Hematopoietic multipotent progenitor cell treated with erythropoietin and hydrocortisone succinate and interleukin-3 and kit ligand, for 17 days (in vitro differentiated cells): ENCODE data around the gene KAT8.
"Not testable (repeated sequence)": the region's sequence is repeated elsewhere in the genome, so short reads cannot be mapped to it uniquely, and the experiment has no call there.

ENCODE experiments used
- DNase-seq: peaks from one replicate; pipeline ENCODE4 v3.0.0-alpha.2; 2015; ENCODE audit warnings: low spot score

The KAT8 gene

DNA sequence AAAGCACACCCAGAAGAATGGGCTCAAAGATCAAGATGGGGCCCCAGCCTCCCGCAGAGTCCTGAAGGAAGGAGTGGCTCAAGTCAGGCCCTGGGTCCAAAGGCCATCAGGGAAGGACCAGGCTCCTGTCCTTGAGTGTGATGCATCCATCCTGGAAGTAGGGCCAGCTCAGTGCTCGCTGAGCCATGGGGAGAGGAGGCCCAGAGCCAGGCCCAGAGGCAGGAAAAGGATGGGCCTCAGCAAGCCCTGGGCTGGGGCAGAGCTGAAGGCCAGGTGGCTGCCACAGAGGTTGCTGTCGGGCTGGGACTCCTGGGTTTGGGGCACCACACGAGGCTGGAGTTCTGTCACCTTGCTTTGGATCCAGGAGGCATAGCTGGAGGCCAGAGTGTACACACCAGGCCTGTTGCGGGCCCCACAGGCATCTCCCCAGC is 14.4 kb downstream of the KAT8 start:
- no peak for DNase-seq

DNA sequence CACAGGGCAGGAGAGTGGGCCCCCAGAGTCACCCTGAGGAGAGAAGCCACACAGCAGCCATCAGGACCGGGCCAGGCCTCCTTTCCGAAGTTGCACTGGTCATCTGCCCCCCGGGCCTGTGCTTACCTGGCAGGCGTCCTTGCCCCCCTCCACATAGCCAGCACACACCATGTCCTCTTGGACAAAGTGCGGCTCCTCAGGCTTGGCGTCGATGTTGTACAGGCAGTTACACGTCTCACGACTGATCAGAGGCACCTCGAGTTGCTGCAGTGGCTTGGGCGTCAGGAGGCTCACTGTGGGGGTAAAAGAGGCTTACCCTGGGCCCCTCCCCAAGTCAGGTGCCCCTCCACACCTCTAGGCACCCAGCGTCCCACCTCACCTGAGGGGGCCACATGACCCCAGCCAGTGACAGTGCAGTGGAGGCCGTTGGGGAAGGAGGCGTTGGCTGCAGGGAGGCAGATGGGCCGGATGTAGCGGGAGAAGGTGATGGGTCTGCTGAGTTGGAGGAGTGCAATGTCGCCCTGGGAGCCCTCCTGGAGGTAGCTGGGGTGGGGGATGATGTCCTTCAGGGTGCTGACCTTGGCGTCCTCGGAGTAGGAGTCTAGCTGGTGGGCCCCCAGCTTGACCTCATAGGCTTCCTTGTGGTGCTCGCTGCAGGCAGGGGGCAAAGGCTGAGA is 15.0 kb downstream of the KAT8 start:
- no peak for DNase-seq

DNA sequence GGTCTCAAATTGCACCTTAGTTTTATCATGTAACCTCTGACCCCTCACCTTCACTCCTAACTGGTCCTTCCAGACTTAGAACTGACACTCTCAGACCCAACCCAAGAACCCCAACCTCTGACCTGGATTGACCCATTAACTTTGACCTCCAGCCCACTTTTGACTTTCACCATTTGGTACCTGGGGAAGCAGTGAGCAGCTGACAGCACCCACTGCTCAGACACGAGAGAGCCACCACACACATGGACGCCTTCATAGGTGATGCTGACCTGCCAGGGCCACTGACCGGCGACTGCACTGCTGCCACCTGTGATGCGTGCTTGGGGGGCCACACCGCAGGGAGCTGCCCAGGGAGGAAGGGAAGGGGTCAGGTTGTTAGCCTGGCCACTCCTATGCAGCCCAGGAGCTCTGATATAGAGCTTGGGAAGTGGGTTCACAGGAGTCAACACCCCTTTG is 15.6 kb downstream of the KAT8 start:
- DNase-seq: no peak

DNA sequence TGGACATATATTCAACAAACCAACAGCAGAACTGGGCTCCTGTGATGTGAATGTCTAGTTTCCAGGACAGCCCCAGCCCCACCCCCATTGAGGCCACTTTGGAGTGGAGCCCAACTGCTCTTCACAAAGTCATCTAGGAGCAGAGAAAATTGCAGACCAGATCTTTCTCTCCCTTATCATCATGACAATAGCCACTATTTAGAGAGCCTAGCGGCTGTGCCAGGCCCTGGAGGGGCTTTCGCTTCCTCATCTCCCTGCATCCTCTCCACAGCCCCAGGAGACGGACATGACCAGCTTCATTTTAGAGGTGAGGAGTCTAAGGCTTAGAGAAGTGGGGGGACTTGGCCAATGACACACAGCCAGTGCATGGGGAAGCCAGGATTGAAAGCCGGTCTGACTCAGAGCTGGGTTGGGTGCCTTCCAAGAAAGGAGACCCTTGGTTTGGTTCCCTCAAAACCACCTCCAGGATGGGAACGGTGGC is 16.7 kb downstream of the KAT8 start:
- no peak for DNase-seq

DNA sequence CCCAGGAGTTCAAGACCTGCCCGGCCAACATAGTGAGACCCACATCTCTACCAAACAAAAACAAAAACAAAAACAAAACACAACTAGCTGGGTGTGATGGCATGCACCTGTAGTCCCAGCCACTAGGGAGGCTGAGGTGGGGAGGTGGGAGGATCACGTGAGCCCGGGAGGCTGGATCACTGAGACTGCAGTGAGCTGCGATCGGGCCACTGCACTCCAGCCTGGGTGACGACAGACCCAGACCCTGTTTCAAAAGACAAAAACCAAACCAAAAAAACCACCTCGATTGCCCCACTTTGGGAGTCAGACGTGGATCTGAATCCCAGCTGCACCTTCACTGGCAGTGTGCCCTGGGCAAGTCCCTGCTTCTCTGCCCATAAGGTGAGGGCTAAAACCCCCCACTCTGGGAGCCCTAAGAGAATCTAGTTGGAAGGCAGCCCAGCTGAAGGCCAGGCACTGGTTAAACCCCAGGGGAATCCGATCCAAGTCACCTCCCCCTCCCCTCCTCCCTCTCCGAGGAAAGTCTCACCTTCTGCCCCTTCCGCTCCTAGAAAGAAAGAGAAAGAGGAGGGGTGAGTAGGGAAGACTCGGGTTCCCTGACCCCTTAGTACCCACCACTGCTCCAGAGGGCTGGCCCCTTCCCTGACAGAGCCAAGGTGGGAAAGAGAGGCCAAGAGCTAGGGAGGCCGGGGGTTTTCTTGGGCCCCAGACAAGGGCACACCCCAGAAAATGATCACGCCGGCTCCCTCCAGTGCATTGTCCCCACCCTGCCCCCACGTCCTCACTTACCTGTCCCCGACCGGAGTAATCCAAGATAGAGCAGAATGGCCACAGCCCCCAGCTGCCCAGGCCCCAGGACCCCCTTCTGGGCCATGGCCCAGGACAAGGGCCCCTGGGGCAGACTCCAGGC is 17.4 kb downstream of the KAT8 start:
- no peak for DNase-seq

DNA sequence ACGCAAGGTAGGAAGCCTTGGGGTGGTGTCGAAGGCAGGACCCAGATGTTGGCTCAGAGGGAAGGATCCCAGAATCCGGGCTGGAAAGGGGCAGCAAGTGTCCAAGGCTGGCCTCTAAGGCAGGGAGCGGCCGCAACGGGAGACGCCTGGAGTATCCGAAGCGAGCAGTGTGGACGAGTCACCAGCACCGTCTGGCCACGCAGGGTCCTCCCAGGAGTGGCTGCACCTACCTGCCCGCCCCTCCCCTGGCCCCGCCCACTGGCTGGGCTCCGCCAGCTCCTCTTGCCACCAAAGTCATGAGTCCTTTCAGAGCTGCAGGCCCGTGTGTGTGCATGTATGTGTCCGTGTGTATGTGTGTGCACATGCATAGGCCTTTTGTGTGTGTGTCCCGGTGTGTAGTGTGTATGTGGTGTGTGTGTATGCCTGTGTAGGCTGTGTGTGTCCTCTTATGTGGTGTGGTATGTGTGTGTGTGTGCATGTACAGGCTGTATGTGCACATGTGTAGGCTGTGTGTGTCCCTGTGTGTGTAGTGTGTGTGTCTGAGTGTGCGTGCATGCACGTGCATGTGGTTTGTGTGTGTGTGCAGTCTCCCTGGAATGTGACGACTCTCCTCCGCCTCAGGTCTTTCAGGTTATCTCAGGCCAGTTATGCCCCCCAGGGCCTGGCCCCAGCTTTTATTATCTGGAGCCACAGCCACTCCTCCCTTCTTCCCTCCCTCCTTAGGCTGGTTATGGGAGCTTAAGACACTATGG is 18.2 kb downstream of the KAT8 start, which contains the start of gene PRSS8:
PRSS8 (minus strand) TSS at position 193 of the 752 bp plus-strand sequence. CDS start 229 bp downstream, outside the sequence.
- DNase-seq: no peak

DNA sequence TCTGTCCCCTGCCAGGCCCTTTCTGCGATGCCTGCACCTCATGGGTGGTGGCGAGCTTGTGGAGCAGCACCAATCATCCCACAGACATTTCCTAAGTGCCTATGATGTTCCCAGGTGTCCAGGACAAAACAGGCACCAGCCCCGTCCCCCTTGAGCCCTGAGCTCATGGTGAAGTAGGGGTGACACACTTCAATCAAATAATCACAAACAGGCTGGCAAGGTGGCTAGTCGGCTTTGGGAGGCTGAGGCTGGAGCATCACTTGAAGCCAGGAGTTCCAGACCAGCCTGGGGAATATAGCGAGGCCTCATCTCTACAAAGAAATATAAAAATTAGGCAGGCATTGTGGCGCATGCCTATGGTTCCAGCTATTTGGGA is 18.8 kb downstream of the KAT8 start:
- DNase-seq: no peak

DNA sequence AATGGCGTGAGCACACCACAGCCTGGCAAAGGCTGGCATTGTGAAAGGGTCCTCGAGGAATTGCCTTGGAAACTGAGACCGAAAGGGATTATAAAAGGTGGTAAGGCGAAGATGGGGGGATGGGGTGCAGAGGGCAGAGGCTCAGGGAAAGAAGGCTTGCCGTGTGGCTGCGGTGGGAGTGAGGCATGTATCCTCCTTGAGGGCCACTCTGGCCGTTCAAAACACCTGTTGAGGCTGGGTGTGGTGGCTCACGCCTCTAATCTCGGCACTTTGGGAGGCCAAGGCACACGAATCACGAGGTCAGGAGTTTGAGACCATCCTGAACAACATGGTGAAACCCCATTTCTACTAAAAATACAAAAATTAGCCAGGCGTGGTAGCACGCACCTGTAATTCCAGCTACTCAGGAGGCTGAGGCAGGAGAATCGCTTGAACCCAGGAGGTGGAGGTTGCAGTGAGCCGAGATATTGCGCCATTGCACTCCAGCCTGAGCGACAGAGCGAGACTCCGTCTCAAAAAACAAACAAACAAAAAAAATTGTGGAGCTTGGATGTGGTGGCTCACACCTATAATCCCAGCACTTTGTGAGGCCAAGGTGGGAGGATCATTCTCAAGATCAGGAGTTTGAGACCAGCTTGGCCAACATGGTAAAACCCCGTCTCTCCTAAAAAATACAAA is 19.5 kb downstream of the KAT8 start:
- not testable (repeated sequence) for DNase-seq

DNA sequence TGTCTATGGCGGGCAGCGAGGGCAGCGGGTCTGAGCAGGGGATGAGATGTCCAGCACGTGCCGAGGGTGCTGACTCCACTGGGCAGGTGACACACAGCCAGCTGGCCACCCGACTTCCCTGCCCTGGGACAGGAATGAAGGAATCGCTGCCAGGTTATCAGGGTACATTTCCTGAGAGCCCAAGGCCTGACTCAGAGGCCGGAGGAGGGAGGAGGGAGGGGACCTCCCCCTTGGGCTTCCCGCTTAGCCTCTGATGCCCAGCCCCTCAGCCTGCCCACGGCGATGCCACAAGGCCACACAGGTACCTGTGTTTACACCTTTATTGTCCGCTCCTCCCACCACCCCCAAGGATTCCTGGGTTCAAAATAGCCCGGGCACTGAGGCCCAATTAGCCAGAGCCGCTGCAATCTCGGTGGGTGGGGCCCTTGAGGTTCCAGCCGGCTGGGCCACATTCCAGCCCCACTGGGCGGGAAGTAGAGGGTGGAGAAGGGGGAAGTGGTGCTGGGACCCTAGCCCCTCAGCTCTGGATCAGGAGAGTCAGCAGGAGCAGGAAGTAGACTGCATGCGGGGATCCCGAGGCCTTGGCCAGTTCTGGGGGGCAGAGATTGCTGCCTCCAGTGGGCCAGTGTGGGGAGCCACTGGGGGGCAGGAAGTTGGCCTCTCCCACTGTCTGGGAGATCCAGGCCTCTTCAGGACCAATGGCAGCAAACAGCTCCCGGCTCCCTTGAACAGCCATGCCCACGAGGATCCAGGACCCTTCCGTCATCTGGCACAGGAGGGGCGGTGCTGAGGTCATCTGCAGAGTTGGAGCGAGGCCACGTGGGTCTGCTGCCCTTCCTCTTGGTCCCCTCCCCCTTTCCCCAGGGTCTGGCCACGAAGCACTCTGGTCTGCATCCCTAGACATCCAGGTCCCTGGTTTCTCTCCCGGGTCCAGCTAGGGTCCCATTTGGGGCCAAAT is 21.4 kb downstream of the KAT8 start:
- no peak for DNase-seq

DNA sequence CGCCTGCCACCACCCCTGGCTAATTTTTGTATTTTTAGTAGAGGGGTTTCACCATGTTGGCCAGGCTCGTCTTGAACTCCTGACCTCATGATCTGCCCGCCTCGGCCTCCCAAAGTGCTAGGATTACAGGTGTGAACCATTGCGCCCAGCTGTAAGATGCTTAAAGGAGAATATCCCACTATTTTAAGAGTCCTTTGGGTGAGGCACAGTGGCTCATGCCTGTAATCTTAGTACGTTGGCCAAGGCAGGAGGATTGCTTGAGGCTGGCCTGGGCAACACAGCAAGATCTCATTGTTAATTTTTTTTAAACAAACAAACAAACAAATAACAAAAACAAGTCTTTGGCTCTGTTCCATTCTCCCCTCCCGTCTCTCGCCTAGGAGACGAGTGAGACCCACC is 23.6 kb downstream of the KAT8 start:
- DNase-seq: not testable (repeated sequence)

DNA sequence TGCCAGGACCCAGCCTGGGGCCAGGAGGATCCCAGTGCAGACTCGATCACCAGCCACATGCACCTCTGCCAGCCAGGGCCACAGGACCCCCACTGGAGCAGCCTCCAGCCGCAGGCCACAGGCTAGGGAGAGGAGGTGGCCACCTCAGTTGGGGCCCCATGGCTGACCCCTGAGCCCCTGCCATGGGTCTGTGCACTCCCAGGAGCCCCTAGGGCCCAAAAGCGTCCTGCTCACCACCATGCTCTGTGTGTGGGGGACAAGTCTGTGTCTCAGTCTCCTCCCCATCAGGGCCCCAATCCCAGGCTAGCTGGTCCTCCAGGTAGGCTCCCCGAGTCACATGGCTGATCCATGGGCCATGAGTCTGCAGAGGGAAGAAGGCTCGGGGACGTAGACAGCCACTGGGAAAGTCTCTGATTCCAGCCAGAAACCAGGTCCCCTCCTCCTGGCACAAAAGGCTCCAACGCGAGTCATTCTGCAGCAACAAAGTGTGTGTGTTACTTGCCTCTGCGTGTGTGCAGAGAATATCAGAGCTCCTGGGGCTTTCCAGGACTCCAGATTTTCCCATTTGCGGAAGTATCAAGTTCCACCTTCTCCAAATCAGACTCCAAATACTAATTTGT is 24.1 kb downstream of the KAT8 start:
- no peak for DNase-seq

DNA sequence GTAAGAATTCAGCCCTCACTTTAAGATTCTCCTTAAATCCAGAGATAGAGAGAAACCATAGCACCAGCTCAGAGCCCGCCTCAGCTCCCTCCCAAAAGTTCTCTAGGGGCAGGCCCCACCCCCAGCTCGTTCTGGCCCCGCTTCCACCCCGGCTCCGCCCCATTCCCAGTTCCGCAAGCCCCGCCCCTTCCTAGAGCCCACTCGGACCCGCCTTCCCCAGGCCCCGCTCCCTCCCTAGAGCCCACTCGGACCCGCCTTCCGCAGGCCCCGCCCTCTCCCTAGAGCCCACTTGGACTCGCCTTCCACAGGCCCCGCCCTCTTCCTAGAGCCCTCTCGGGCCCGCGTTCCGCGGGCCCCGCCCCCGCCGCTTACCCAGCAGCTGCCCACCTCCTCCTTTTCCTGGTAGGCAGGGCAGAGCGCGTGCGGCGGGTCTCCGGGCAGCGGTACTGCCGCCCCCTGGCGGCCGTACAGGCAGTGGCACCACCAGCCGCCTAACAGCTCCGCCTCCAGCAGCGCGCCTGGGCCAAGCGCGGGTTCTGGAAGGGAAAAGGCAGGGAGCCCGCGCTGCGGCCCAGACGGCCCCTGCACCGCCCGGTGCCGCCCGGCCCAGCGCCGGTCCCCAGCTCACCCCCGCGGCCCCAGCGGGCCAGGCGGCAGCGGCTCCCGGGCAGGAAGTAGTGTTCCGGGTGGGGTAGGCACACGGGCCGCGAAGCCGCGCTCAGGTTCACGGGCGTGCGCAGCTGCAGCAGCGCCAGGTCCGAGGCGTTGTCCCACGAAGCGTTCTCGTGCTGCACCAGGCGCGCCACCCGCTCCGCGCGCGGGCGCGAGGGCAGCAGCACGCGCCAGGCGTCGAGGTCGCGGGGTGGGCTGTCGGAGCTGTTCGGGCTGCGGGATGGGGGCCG is 24.9 kb downstream of the KAT8 start:
- peak; percentile 97 for DNase-seq

DNA sequence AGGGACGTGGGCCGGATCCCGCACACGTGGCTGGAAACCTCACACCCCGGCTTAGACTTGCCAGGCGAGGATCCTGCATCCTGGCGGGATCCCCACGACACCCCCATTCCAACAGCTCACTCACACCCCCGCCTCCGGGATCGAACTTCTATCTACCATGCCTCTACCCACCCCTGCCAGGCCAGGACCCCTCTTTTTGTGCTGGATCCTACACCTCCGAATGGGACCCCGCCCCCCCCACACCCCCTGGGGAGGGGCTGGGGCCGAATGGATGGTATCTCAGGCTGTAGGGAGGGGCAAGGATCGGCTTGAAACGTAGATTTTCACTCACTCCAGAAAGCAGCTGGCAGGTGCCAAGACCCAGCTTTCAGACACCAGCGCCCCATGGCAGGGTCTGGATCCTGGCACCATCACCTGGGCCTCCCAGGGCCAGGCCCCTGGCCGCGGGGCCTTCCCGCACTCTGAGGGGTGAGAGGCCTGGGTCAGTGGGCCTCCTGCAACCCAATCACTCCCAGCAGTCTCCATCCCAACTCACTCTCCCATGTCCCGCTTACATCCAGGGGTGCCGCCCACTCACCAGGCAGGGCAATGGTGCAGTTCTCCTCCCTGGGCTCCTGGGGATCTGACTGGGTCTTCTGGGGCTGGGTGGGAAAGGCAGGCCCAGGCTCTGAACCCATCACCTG is 25.7 kb downstream of the KAT8 start:
- no peak for DNase-seq

DNA sequence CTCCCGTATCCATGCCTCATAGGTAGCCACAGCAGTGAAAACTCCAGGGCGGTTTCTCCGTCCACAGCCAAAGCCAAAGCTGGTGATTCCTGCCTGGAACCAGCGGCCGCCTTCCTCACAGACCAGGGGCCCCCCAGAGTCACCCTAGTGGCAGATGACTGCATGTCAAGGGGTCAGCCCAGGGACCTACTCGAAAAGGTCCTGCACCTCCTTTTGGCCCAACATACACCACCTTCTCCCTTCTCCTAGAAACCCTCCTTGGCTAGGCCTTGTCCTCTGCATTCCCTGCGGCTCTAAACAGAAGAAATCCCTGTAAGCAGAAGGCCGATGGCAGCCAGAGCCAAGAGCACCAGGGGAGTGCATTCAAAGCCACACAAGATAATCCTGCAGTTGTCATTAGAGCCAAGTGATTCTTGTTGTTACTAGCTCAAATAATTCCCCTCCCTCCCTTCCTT is 26.3 kb downstream of the KAT8 start:
- no peak for DNase-seq

DNA sequence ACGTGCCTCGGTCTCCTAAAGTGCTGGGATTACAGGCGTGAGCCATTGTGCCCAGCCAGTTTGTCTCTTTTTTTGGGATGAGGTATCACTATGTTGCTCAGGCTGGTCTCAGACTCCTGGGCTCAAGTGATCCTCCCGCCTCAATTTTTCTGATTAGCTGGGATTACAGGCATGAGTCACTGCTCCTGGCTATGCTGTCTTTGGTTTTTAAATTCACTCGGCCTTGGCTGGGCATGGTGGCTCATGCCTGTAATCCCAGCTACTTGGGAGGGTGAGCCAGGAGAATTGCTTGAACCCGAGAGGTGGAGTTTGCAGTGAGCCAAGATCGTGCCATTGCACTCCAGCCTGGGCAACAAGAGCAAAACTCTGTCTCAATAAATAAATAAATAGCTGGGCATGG is 27.0 kb downstream of the KAT8 start:
- not testable (repeated sequence) for DNase-seq

DNA sequence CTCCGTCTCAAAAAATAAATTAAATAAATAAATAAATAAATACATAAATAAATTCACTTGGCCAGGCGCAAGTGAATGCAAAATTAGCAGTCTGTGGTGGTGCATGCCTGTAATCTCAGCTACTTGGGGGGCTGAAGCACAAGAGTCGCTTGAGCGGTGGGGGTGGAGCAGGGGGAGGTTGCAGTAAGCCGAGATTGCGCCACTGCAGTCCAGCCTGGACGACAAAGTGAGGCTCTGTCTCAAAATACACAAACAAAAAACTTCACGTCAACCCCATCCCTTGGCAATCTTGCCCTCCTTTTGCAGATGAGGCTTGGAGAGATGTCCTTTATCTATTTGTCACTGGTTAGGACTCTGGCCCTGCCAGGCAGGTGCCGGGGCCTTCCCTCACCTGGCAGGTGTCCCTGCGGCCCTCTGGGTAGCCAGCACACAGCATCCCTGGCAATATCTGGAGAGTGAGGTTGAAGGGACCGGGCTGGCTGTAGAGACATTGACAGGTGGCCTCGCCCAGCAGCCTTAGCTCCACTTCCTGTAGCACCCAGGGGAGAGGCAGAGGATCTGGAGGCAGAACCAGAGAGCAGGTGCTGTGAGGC is 28.0 kb downstream of the KAT8 start:
- DNase-seq: no peak

DNA sequence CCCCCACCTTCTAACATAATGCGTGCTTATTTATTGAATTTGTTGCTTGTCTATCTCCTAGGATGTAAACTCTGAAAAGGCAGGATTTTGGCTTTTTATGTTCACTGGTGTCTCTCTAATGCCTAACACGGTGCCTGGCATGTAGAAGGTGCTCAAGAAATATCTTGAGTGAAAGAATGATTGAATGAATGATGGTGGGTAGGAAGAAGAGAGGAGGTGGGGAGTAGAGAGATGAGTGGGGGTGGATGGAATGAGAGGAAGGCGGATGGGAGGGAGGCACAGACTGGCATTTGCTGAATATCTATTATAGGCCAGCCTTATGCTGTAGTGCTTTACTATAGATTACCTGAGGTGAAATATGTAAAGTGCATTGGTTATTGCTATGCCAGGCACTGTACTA is 30.1 kb downstream of the KAT8 start:
- no peak for DNase-seq

DNA sequence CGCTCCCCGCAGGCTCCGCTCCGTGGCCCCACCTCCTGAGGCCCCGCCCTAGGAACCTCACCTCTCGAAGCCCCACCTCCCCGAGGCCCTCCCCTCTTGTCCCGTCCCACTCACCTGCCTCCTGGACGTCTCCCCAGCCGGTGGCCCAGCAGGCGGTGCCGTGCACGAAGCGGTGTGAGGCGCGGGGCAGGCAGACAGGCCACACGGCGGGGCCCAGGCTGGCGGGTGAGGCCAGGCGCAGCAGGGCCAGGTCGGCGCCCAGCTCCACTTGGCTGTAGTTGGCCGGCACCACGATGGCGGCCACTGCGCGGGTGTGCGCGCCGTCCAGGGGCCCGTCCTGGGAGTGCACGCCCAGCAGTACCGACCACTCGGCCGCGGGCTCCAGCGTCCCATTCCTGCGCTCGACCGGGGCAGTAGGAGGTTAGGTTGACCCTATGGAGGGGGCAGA is 30.8 kb downstream of the KAT8 start:
- no peak for DNase-seq
